Measurements from ENCODE around the gene PRR20G.

PRR20G gene

DNA sequence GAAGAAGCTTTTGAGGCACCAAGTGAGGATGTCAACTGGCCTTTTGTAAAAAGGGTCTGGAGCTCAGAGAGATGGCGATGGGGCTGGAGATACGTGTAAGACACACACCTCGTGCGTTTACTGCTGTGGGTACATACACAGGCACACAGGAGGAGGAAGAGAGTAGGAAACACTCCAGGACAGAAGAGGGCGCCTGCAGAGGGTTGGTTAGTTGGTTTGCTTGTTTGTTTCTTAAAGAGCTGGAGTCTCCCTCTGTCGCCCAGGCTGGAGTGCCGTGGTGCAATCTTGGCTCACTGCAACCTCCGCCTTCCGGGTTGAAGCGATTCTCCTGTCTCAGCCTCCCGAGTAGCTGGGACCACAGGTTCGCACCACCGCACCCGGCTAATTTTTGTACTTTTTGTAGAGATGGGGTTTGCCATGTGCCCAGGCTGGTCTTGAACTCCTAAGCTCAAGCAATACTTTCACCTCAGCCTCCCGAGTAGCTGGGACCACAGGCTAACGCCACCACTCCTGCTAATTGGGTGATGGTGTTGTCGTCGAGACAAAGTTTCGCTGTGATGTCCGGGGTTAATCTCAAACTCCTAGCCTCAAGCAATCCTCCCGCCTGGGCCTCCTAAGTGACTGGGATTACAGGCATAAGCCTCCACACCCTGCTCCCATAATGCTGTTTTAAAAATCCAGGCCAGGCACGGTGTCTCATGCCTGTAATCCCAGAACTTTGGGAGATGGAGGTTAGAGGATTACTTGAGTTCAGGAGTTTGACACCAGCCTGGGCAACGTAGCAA is 1.3 kb upstream of the PRR20G start:
- DNase-seq (ENCODE audit: extremely low read depth, low read depth) = no peak
- TF ChIP-seq, protein P1, sequence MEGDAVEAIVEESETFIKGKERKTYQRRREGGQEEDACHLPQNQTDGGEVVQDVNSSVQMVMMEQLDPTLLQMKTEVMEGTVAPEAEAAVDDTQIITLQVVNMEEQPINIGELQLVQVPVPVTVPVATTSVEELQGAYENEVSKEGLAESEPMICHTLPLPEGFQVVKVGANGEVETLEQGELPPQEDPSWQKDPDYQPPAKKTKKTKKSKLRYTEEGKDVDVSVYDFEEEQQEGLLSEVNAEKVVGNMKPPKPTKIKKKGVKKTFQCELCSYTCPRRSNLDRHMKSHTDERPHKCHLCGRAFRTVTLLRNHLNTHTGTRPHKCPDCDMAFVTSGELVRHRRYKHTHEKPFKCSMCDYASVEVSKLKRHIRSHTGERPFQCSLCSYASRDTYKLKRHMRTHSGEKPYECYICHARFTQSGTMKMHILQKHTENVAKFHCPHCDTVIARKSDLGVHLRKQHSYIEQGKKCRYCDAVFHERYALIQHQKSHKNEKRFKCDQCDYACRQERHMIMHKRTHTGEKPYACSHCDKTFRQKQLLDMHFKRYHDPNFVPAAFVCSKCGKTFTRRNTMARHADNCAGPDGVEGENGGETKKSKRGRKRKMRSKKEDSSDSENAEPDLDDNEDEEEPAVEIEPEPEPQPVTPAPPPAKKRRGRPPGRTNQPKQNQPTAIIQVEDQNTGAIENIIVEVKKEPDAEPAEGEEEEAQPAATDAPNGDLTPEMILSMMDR (IDR thresholded peaks at IDR 0.05; ENCODE audit: low read depth, low read length) = no peak

DNA sequence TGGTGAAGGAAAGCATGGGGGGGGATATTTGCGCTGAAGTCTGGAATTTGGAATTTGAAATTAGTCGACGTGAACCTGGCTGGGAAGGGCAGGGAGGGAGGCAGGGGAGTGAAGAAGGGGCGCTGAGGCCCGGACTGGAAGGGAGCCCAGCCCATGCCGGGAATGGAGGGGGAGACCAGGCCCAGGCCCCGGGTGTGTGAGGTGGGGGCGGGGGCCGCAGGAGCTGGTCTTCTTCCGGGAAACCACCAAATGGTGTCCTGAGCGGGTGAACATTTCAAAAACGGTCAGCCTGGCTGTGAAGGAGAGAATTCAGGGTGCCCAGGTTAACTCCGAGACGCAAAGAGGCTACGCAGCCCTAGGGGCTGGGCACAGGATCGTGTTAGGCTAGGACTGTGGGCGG is 497 bp upstream of the PRR20G start:
- TF ChIP-seq, protein P1 (IDR thresholded peaks at IDR 0.05; ENCODE audit: low read depth, low read length) = no peak
- no peak for DNase-seq (ENCODE audit: extremely low read depth, low read depth)

DNA sequence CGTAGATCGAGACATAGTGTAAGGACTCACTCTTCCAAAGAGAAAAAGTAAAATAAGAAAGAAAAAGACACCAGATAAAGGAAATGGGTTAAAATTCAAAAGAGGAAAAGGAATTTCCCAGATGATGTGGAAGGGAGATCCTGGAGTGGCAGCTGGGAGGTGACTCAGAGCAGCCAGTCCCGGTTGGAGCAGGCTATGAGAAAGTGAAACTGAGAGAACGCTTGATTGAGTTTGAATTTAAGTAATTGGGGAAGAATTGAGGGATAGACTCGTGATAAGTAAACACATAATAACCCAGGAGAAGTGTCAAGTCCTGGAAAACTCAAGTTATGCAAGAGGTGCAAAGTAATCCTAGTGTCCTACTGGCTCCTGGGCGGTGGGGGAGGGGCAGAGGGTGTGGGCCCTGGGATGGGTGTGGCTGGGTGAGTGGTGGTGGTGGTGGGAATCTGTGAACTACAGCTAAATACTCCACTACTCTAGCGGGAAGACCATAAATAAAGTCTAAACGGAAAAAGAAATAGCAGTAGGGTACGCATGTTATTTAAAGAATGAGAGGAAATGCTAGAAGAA is 1.2 kb downstream of the PRR20G start:
- TF ChIP-seq, protein P1 (IDR thresholded peaks at IDR 0.05; ENCODE audit: low read depth, low read length) = no peak

DNA sequence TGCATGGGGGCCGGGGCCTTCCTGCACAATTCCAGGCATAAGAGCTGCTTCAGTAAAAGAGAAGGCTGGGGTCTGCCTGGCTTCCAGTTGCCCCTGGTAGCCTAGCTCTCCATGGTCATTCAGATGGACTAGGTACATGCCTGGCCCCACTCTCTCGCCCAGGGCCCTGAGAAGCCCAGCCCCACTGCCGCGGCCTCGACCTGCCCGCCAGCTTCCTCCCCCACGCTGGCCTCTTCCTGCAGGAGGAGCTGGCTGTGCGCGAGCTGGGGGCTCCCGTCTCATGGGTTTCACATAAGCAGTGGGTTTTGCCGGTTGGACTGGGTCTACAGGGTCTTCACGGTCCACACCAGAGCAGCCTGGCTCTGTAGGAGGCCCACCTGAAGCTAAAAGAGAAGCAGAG is 3.6 kb downstream of the PRR20G start:
- DNase-seq (ENCODE audit: extremely low read depth, low read depth) = no peak
- TF ChIP-seq, protein P1 (IDR thresholded peaks at IDR 0.05; ENCODE audit: low read depth, low read length) = no peak

More for the DNA sequence above, 1.2 kb downstream of the PRR20G start:
- DNase-seq (ENCODE audit: extremely low read depth, low read depth) = no peak

DNA sequence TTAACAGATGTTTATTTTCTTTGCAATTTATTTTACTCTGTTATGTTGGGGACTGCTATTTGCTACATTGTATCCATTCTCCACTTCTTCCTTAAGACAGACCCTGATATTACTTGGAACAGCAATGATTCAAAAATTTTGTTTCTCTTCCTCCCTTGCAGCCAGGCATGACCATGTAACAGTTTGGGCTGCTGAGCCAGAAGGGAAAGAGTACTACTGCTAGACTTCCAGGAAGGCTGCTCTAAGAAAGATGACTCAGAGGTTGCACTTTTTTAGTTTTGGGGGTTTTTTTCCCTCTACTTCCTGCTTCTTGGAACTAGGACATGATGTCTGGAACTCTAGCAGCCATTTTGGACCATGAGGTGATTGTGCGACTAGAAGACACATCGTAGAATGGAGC is 10.3 kb downstream of the PRR20G start:
- TF ChIP-seq, protein P1 (IDR thresholded peaks at IDR 0.05; ENCODE audit: low read depth, low read length) = no peak
- no peak for DNase-seq (ENCODE audit: extremely low read depth, low read depth)

DNA sequence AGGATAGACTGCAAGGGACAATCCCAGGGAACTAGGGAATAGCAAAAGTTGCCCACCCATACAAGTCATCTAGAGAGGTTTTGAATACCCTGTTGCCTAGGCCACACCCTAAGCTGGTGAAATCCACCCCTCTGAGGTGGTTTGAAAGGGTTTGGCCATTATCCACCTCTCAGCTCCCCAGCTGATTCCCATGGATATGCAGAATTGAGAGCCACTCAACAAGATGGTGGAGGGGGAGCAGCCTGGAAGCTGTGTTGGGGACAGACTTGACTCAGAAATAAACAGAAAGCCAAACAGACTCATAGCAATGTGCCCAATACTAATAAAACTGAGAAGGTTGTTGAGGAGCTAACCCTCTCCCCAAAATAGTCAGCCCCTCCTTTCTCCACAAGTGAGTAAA is 10.9 kb downstream of the PRR20G start:
- TF ChIP-seq, protein P1 (IDR thresholded peaks at IDR 0.05; ENCODE audit: low read depth, low read length) = no peak
- DNase-seq (ENCODE audit: extremely low read depth, low read depth) = no peak

DNA sequence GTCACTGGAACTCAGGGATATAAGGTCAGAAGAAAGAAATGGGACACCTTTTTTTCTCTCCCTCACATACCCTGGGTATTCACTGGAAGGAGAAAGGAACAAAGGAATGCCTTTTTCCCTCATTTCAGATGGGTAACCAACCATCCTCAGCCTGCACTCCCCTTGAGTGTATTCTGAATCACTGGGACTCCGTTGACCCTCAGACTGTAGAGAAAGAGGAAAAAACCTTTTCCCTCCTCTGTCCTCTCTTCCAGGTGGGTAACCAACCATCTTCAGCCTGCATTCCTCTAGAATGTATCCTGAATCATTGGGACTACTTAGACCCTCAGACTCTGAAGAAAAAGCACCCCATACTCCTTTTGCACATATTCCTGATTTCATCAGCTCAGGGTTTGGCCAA is 11.4 kb downstream of the PRR20G start:
- TF ChIP-seq, protein P1 (IDR thresholded peaks at IDR 0.05; ENCODE audit: low read depth, low read length) = no peak

More for the DNA sequence above, 11.4 kb downstream of the PRR20G start:
- DNase-seq (ENCODE audit: extremely low read depth, low read depth) = no peak
